H1 (cell line): ENCODE measurements around the gene PIGL. TPM values are rescaled to one million over a fixed set of nuclear protein-coding genes. Genes with fewer than 3 reads are reported as not detected.

Source experiments
- polyA plus RNA-seq, 7 experiments: library from polyadenylated mRNA; depleted of rRNA in 3 of 7; stranded (reverse) in 5 of 7; unstranded in 2 of 7; fragments of >200 nt in 5 of 7; fragments of 200-250 nt in 2 of 7; gene quantifications; 1 replicate in 5 of 7; 2 replicates in 1 of 7; 4 replicates in 1 of 7; pipeline versions ENCODE4 v1.2.1 to v1.2.3, GENCODE V29; 2011 to 2013; ENCODE audit warnings: missing spikeins in 2 of 7, mixed read lengths in 2 of 7
- total RNA-seq: library from RNA; stranded (reverse); fragmentation: NEBNext Ultra II Directional; extraction: Animal tissue kit (Norgen Biotek cat#: 25700); gene quantifications from 2 replicates; pipeline ENCODE4 v1.2.1, GENCODE V29; 2021
- TF ChIP-seq, protein P1 (sequence below): IDR thresholded peaks from 2 replicates; pipeline ENCODE4 v1.6.1; 2012; ENCODE audit warnings: inconsistent platforms

The PIGL gene
- total and polyA plus RNA-seq, 2 of the 8 experiments (the other 6 are each of a cell fraction or from before 2014, with no cell fraction given) = 28.4 to 30.8 TPM

DNA sequence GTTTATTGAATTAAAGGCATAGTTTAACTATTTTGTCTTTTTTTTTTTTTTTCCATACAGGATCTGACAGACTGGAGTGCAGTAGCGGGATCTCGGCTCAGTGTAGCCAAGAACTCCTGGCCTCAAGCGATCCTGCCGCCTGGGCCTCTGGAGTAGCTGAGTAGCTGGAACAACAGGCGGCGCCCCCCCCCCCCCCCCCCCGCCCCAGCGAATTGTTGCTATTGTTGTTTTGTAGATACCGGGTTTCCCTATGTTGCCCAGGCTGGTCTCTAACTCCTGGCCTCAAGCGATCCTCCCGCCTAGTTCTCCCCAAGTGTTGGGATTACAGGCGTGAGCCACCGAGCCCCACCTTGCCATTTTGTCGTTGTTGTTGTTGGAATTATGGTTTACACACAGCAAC, 137.6 kb downstream of the PIGL start (continued):
- TF ChIP-seq, protein P1, sequence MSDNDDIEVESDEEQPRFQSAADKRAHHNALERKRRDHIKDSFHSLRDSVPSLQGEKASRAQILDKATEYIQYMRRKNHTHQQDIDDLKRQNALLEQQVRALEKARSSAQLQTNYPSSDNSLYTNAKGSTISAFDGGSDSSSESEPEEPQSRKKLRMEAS = no peak
